ENCODE data around the gene AMER2.

- TF ChIP-seq CTCF (IDR thresholded peaks at IDR 0.05; ENCODE audit: low read depth, low read length, poor library complexity, severe bottlenecking): no peak
- TF ChIP-seq EZH2phosphoT487 (IDR thresholded peaks at IDR 0.05; ENCODE audit: borderline replicate concordance, low read length): no peak
Observed at GRCh38 chr13:25200783-25201182, 28.7 kb upstream of the AMER2 start.
